ENCODE measurements around the gene MYO16. TPM values are rescaled to one million over a fixed set of nuclear protein-coding genes. Genes with fewer than 3 reads are reported as not detected.

MYO16 gene
- total and polyA plus RNA-seq, 3 donors from 2014 or later, result 3.1 to 4.0 (median 3.4) TPM

GRCh38 chr13:108624979-108625378, 4.4 kb upstream of the MYO16 start:
- TF ChIP-seq POLR2A (IDR thresholded peaks at IDR 0.05) (no peak), CTCF (IDR thresholded peaks at IDR 0.05) (no peak)
- no peak overlapping the region for H3K27ac ChIP-seq
- H3K9me3 ChIP-seq, result no peaks in the 10 kb centered on the region
- intact Hi-C loops (cut with DNase I; ENCODE audit: low total_unique reads), result no loop called here
- no peaks in the 10 kb centered on the region for H3K27me3 ChIP-seq
- no peak overlapping the region for H3K4me3 ChIP-seq
- no peaks in the 10 kb centered on the region for H3K4me1 ChIP-seq
- no peaks in the 10 kb centered on the region for H3K36me3 ChIP-seq (ENCODE audit: low read depth, missing control alignments)
- DNase-seq, result no peak
- 79 to 87% methylated on average over 4 of the region's 4 CpGs for WGBS, 2 donors

DNA sequence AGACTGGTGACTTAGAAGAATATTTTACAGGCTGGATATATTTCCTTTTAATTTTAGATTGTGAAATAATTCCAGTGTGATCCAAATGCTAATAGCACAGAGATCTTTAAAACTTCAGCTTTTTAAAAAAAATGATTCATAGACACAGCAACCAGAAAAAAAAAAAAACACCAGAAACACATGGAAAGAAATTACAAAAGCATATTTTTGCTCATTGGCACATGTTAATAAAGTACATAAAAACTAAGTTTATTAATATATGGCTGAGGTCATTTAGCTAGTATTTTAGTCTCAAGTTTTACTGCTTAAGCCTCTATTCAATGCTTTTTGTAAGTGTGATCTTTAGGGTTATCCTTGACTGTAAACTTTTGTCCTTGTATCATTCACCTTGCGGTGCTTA, 577 bp downstream of the MYO16 start:
- no peaks in the 10 kb centered on the region for H3K27me3 ChIP-seq
- H3K4me1 ChIP-seq, result no peaks in the 10 kb centered on the region
- WGBS, 2 donors, result 82 to 94% methylated on average over 1 of the region's 1 CpG
- H3K9me3 ChIP-seq, result no peaks in the 10 kb centered on the region
- TF ChIP-seq POLR2A (IDR thresholded peaks at IDR 0.05) (no peak), CTCF (IDR thresholded peaks at IDR 0.05) (no peak)
- intact Hi-C loops (cut with DNase I; ENCODE audit: low total_unique reads), result no loop called here
- H3K4me3 ChIP-seq, result no peak overlapping the region
- H3K27ac ChIP-seq, result no peak overlapping the region
- H3K36me3 ChIP-seq (ENCODE audit: low read depth, missing control alignments), result no peaks in the 10 kb centered on the region
- DNase-seq, result no peak

DNA sequence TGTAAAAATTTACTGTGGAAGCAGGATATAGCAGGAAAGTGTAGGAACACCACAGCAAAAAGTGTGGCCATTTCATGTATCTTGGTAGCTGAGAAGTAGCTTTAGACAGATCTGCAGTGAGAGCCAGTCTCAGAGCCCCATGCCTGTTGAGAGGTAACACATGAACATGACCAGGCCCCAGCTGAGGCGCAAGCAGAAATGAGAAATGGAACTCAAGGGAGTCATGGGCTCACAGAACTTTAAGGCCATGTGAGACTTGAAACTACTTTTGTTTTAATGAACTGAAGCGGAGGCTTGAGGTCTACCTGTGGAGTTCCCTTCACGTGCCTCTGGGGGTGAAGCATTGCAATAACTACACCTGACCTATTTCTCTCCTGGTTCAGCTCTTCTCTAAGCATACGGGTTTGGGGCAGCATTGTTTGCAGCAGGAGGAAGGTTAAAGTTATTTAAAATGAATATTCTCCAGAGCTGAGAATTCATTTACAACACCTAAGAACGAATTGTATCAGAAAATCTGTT, 3.3 kb downstream of the MYO16 start:
- no peak overlapping the region for H3K27ac ChIP-seq
- TF ChIP-seq CTCF (IDR thresholded peaks at IDR 0.05) (no peak), POLR2A (IDR thresholded peaks at IDR 0.05) (no peak)
- no peaks in the 10 kb centered on the region for H3K27me3 ChIP-seq
- WGBS, 2 donors, result 70 to 89% methylated on average over 5 of the region's 5 CpGs
- no peaks in the 10 kb centered on the region for H3K4me1 ChIP-seq
- no peak overlapping the region for H3K4me3 ChIP-seq
- DNase-seq, result no peak
- intact Hi-C loops (cut with DNase I; ENCODE audit: low total_unique reads), result no loop called here
- H3K9me3 ChIP-seq, result no peaks in the 10 kb centered on the region
- no peaks in the 10 kb centered on the region for H3K36me3 ChIP-seq (ENCODE audit: low read depth, missing control alignments)

- Histone ChIP-seq H3K4me3 (no peak overlapping the region), H3K4me1 (no peaks in the 10 kb centered on the region), H3K27ac (no peak overlapping the region), H3K27me3 (no peaks in the 10 kb centered on the region), H3K36me3 (ENCODE audit: low read depth, missing control alignments) (no peaks in the 10 kb centered on the region), H3K9me3 (no peaks in the 10 kb centered on the region)
- TF ChIP-seq CTCF (IDR thresholded peaks at IDR 0.05), result no peak
- no peak for TF ChIP-seq POLR2A (IDR thresholded peaks at IDR 0.05)
- no peak for DNase-seq
- 88 to 95% methylated on average over 4 of the region's 4 CpGs for WGBS, 2 donors
- intact Hi-C loops (cut with DNase I; ENCODE audit: low total_unique reads), result no loop called here
Observed at GRCh38 chr13:108638901-108639300, 9.5 kb downstream of the MYO16 start.

- no peak overlapping the region for H3K4me3 ChIP-seq
- no peaks in the 10 kb centered on the region for H3K9me3 ChIP-seq
- H3K4me1 ChIP-seq, result no peaks in the 10 kb centered on the region
- TF ChIP-seq POLR2A (IDR thresholded peaks at IDR 0.05) (no peak), CTCF (IDR thresholded peaks at IDR 0.05) (no peak)
- H3K27ac ChIP-seq, result no peak overlapping the region
- intact Hi-C loops (cut with DNase I; ENCODE audit: low total_unique reads), result no loop called here
- H3K27me3 ChIP-seq, result no peaks in the 10 kb centered on the region
- WGBS, 2 donors, result 84 to 91% methylated on average over 4 of the region's 4 CpGs
- no peaks in the 10 kb centered on the region for H3K36me3 ChIP-seq (ENCODE audit: low read depth, missing control alignments)
- no peak for DNase-seq
Observed at GRCh38 chr13:108643646-108644353, 14.4 kb downstream of the MYO16 start.
